ENCODE data around the gene IFT25.

DNA sequence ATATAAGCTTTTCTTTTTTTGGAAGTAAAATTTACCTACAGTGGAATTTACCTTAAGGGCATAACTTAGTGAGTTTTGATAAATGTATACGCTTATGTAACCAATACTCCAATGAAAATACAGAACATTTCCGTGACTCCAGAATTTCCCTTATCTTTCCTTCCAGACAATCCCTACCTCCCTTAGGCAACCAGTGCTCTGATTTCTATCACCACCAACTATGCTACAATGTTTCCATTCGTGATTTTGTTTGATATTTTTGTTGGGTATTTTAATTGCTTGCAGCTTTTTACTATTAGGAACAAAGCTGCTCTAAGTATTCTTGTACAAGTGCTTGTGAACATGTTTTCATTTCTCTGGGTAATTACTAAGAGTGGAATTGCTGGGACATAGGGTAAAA is 14.6 kb downstream of the IFT25 start:
- no peak for TF ChIP-seq EZH2phosphoT487 (IDR thresholded peaks at IDR 0.05; ENCODE audit: unreplicated experiment)
- TF ChIP-seq, protein P1, sequence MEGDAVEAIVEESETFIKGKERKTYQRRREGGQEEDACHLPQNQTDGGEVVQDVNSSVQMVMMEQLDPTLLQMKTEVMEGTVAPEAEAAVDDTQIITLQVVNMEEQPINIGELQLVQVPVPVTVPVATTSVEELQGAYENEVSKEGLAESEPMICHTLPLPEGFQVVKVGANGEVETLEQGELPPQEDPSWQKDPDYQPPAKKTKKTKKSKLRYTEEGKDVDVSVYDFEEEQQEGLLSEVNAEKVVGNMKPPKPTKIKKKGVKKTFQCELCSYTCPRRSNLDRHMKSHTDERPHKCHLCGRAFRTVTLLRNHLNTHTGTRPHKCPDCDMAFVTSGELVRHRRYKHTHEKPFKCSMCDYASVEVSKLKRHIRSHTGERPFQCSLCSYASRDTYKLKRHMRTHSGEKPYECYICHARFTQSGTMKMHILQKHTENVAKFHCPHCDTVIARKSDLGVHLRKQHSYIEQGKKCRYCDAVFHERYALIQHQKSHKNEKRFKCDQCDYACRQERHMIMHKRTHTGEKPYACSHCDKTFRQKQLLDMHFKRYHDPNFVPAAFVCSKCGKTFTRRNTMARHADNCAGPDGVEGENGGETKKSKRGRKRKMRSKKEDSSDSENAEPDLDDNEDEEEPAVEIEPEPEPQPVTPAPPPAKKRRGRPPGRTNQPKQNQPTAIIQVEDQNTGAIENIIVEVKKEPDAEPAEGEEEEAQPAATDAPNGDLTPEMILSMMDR (conservative IDR thresholded peaks at IDR 0.05; ENCODE audit: low read depth in 2 of 2) = no peak
- no peak for TF ChIP-seq POLR2AphosphoS5 (IDR thresholded peaks at IDR 0.05; ENCODE audit: low read depth)
- no peak for TF ChIP-seq EZH2 (IDR thresholded peaks at IDR 0.05; ENCODE audit: low read depth, unreplicated experiment)

Data from GM23338 (cell line).